Omental fat pad (tissue), 4 donors: ENCODE measurements around the gene PWWP2B. TPM values are rescaled to one million over a fixed set of nuclear protein-coding genes. Genes with fewer than 3 reads are reported as not detected.
A peak's percentile ranks its signal among the peaks of the same experiment; 100 is the strongest.

Experiments
- ATAC-seq: fragments of 150-250 bp; one replicate; pipeline ENCODE4 v1.9.1; 2016; ENCODE audit warnings: mild to moderate bottlenecking, moderate library complexity; ENCODE audit not compliant: low FRiP score
- DNase-seq: peaks from one replicate; pipeline ENCODE4 v3.0.0-alpha.2; 2019; ENCODE audit warnings: low spot score
- total RNA-seq, 4 donors: library from RNA; depleted of rRNA; stranded (reverse); fragments of >200 nt; gene quantifications; one replicate each; pipeline ENCODE4 v1.1.0, GENCODE V29; 2016
- TF ChIP-seq, protein P1 (sequence below), 3 donors: fragments of 450-650 bp; IDR thresholded peaks; one replicate each; pipeline ENCODE4 v1.5.1; 2016 to 2017; ENCODE audit warnings: antibody characterized with exemption in 3 of 3, mild to moderate bottlenecking in 3 of 3, moderate library complexity in 2 of 3

The PWWP2B gene
- total RNA-seq, 4 donors from 2014 or later: 6.0 to 24.4 (median 12.2) TPM

DNA sequence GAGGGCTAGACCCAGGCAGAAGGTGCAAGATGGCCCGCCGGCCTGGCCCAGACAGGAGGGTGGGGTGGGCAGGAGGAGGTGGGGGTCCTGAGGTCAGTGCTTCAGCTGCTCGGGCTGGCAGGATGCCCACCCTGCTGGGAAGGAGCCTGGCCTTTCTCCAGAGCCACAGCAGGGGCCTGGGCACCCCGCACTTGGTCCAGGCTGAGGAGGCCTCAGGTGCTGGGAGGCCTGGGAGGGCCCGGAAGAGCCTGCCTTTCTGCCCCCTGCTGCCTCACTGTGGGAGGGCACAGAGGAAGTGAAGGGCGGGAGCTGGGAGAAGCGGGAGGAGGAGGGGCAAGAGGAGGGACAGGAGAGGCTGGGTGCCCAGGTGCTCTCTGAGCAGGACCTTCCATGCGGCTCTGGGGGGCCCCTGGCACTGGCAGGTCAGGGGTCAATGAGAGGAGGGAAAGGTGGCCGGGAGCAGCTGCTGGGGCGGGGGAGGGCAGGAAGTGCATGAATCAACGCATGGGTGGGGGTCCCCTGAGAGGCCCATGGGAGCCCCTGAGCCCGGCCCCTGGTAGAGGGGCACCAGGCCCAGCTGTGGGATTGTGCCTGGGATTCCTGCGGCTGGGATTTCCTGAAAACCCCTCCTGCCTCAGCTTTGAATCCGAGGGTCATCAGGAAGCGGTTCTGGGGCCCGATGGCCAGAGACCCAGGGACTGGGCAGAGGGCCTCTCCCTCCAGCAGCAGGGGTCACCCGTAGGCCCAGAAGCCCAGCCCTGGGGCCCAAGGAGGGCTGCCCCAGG is 49.9 kb downstream of the PWWP2B start:
- DNase-seq (no peak), ATAC-seq (no peak)
- TF ChIP-seq, protein P1, sequence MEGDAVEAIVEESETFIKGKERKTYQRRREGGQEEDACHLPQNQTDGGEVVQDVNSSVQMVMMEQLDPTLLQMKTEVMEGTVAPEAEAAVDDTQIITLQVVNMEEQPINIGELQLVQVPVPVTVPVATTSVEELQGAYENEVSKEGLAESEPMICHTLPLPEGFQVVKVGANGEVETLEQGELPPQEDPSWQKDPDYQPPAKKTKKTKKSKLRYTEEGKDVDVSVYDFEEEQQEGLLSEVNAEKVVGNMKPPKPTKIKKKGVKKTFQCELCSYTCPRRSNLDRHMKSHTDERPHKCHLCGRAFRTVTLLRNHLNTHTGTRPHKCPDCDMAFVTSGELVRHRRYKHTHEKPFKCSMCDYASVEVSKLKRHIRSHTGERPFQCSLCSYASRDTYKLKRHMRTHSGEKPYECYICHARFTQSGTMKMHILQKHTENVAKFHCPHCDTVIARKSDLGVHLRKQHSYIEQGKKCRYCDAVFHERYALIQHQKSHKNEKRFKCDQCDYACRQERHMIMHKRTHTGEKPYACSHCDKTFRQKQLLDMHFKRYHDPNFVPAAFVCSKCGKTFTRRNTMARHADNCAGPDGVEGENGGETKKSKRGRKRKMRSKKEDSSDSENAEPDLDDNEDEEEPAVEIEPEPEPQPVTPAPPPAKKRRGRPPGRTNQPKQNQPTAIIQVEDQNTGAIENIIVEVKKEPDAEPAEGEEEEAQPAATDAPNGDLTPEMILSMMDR (IDR thresholded peaks at IDR 0.05): no peak

DNA sequence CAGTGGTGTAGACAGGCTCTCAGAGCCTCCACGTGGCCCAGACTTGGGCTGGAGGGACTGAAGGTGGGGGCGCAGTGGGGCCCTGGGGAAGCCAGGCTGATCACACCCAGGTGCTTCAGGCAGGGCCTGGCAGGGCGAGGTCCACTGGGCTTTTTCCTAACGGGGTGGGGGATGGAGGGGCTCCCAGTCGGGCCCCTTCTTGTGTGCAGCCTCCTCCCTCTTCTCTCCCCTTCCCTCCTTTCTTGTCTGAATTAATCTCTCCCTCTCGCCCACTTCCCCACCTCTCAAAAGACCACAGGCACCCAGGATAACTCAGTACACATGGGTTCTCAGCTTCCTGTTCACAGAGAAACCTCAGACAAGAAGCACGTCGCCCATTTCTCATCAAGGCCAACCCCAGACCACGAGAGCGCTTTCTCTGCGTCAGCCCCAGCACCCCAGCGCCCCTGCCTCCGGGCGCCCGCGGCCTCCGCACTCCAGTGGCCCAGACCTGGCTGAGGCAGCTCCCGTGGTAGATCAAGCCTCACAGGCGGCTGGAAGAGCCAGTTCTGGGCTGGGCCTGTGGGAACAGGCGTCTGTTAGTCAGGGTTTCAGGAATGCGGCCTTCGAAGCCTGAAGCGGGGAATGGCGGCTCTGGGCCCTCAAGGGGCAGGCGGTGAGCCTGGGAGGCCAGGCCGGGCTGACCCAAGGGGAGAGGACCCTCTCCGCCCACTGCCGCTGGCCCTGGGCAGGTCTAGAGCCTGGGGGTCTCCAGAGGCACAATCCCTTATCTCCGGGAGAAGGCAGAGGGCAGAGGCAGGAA is 50.6 kb downstream of the PWWP2B start:
- DNase-seq (no peak), ATAC-seq (no peak)
- TF ChIP-seq, protein P1 (IDR thresholded peaks at IDR 0.05): no peak

DNA sequence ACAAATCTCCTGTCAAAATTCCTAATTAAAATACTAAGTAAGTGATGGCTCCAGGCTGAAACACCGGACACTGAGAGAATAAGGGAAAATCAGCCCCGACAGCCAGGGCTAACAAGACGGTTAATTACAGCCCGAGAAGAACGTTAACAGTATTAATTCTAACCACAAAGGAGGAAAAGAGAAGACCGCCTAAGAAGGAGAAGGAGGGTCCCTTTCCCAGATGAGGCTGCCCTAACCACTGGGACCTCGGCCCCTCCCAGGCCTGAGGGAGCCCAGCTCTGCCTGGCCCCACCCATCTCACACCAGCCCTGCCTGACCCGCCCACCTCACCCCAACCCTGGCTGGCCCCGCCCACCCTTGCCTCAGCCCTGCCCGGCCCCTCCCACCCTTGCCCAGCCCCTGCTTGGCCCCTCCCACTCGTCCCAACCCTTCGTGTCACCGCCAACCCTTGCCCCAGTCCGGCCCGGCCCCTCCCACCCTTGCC is 51.3 kb downstream of the PWWP2B start:
- ATAC-seq (peak; percentile 38), DNase-seq (no peak)
- TF ChIP-seq, protein P1 (IDR thresholded peaks at IDR 0.05): no peak

DNA sequence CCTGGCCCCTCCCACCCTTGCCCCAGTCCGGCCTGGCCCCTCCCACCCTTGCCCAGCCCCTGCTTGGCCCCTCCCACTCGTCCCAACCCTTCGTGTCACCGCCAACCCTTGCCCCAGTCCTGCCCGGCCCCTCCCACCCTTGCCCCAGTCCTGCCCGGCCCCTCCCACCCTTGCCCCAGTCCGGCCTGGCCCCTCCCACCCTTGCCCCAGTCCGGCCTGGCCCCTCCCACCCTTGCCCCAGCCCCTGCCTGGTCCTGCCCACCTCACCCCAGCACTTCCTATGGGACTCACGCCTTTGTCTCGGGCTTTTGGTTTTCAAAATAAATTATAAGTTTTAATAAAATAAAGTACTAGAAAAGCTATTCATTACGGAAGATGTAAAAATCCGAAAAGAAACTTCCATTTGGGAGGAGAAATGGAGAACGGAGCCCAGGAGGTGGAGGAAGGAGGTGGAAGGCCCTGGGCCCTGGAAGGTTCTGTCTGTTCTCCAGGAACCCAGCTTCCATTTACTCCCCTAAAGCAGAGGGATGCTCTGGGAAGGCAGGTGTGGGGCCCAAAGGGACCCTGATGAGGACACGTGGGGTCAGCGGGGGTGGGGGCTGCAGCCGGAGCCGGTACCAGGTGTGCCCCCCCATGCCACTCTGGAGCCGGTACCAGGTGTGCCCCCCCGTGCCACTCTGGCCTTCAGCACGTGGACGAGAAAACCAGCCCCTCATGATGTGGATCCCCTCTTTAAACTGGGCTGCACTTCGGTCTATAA is 52.2 kb downstream of the PWWP2B start:
- no peak for DNase-seq
- TF ChIP-seq, protein P1 (IDR thresholded peaks at IDR 0.05): no peak

DNA sequence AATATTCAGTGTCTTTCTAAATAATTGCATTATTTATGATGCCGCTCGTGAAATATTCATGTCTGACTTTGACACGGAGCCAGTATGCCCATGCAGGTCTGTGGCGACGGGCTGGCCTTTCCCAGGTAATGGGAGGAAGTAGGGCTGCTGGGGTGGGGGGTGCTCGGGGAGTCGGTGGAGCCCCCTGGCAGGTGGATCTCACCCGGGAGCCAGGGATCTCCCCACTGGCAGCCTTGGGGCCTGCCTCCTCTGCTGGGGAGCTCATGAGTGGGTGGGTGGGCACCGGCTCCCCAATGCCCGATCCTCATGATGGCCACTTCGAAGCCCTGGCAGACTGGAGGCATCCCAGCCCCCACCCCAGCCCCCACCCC is 52.8 kb downstream of the PWWP2B start:
- no peak for DNase-seq
- TF ChIP-seq, protein P1 (IDR thresholded peaks at IDR 0.05): no peak
- ATAC-seq: no peak

More for the DNA sequence above, 52.2 kb downstream of the PWWP2B start:
- ATAC-seq: no peak

DNA sequence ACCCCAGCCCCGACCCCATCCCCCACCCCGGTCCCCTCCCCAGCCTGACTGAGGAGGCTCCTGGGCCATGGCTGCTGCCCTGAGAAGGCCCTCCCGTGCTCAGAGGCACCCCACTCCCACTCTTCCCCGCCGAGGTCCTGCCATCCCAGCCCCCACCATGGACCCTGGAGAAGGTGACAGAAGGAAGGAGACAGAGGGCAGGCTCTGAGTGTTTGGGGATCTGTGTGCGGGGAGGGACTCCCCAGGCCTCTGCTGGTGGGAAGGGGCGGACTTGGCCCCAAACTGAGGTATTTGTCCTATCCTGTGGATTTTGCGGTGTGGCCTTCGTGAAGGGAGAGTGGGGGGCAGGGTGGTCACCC is 53.4 kb downstream of the PWWP2B start:
- no peak for DNase-seq
- TF ChIP-seq, protein P1 (IDR thresholded peaks at IDR 0.05): no peak
- ATAC-seq: no peak
